ENCODE measurements around the gene GARNL3. TPM values are rescaled to one million over a fixed set of nuclear protein-coding genes. Genes with fewer than 3 reads are reported as not detected.

Gene GARNL3
- total RNA-seq, 1 donor from 2014 or later = 5.4 TPM

DNA sequence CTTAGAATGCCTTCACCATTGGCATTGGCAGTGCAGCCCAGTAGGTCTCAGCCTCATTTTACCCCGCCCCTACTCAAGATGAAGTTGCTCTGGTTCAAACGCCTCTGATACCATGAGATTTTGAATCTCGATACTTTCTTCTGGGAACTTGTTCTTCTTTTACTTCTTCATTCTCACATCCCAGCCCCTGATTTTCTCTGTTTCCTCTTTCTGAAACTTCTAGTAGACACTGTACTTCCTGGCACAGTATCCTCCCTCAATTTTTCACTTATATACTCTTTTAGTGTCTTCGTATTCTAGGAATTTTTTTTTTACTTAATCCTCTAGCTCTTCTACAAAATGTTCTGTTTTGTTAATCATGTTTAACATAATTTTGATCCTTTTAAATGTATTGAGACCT lies 146.5 kb downstream of the GARNL3 start:
- H2AFZ ChIP-seq (ENCODE audit: low read depth, low read length) = no peak overlapping the region
- H4K20me1 ChIP-seq (ENCODE audit: insufficient read depth, low read length) = no peaks in the 10 kb centered on the region
- no peaks in the 10 kb centered on the region for H3K79me2 ChIP-seq (ENCODE audit: insufficient read depth, low read length)
- no peaks in the 10 kb centered on the region for H3K27me3 ChIP-seq (ENCODE audit: insufficient read depth, low read length)
- no peak overlapping the region for H3K4me3 ChIP-seq (ENCODE audit: insufficient read depth, low read depth, low read length)
- Mint-ChIP-seq H3K4me3 (ENCODE audit: unreplicated experiment) (no peak overlapping the region), H3K27ac (ENCODE audit: unreplicated experiment) (no peak overlapping the region), H3K9me3 (ENCODE audit: unreplicated experiment) (no peaks in the 10 kb centered on the region), H3K27me3 (ENCODE audit: low read depth, unreplicated experiment) (no peaks in the 10 kb centered on the region), H3K36me3 (ENCODE audit: low read depth, unreplicated experiment) (peaks cover 1% of the 10 kb centered on the region), H3K4me1 (ENCODE audit: low read depth, unreplicated experiment) (peaks cover 1% of the 10 kb centered on the region)
- no peak overlapping the region for H3K4me2 ChIP-seq (ENCODE audit: low read length)
- H3K4me1 ChIP-seq (ENCODE audit: insufficient read depth, low read length) = no peaks in the 10 kb centered on the region
- H3K36me3 ChIP-seq (ENCODE audit: insufficient read depth, low read length) = no peaks in the 10 kb centered on the region
- TF ChIP-seq, protein P1, sequence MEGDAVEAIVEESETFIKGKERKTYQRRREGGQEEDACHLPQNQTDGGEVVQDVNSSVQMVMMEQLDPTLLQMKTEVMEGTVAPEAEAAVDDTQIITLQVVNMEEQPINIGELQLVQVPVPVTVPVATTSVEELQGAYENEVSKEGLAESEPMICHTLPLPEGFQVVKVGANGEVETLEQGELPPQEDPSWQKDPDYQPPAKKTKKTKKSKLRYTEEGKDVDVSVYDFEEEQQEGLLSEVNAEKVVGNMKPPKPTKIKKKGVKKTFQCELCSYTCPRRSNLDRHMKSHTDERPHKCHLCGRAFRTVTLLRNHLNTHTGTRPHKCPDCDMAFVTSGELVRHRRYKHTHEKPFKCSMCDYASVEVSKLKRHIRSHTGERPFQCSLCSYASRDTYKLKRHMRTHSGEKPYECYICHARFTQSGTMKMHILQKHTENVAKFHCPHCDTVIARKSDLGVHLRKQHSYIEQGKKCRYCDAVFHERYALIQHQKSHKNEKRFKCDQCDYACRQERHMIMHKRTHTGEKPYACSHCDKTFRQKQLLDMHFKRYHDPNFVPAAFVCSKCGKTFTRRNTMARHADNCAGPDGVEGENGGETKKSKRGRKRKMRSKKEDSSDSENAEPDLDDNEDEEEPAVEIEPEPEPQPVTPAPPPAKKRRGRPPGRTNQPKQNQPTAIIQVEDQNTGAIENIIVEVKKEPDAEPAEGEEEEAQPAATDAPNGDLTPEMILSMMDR (IDR thresholded peaks at IDR 0.05; ENCODE audit: insufficient read depth, low read depth, low read length) = no peak
- TF ChIP-seq EZH2 (IDR thresholded peaks at IDR 0.05; ENCODE audit: insufficient read depth, low read length) = no peak
- DNase-seq (ENCODE audit: low read depth) (no peak), FAIRE-seq (no peak)
- no peak overlapping the region for H3K9ac ChIP-seq (ENCODE audit: low read length)
- no peaks in the 10 kb centered on the region for H3K9me3 ChIP-seq (ENCODE audit: insufficient read depth, low read depth, low read length)
- no peak overlapping the region for H3K27ac ChIP-seq (ENCODE audit: low read depth, low read length)

DNA sequence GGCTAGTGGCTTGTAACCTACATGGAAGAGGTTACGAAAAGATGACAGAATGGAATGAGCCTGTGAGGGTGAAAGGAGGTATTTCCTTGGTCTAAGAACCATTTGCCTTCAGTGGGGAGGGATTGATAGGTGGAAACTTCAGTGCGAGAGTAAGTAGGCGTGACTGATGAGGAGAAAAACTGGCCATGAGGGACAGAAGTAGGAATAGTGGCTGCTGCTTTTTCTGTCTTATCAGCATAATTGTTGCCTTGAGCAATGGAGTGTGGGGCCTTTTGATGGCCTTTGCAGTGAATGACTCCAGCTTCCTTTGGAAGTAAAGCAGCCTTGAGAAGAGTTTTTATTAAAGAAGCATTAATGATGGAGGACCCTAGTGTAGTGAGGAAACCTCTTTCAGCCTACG lies 150.6 kb downstream of the GARNL3 start:
- no peak for DNase-seq (ENCODE audit: low read depth)
- Histone ChIP-seq H3K4me3 (ENCODE audit: insufficient read depth, low read depth, low read length) (no peak overlapping the region), H3K36me3 (ENCODE audit: insufficient read depth, low read length) (no peaks in the 10 kb centered on the region), H3K9me3 (ENCODE audit: insufficient read depth, low read depth, low read length) (peaks cover 3% of the 10 kb centered on the region), H3K4me1 (ENCODE audit: insufficient read depth, low read length) (peaks cover 4% of the 10 kb centered on the region), H3K4me2 (ENCODE audit: low read length) (no peak overlapping the region), H2AFZ (ENCODE audit: low read depth, low read length) (no peak overlapping the region), H4K20me1 (ENCODE audit: insufficient read depth, low read length) (no peaks in the 10 kb centered on the region), H3K27me3 (ENCODE audit: insufficient read depth, low read length) (no peaks in the 10 kb centered on the region), H3K27ac (ENCODE audit: low read depth, low read length) (no peak overlapping the region), H3K79me2 (ENCODE audit: insufficient read depth, low read length) (no peaks in the 10 kb centered on the region), H3K9ac (ENCODE audit: low read length) (no peak overlapping the region)
- no peak for TF ChIP-seq EZH2 (IDR thresholded peaks at IDR 0.05; ENCODE audit: insufficient read depth, low read length)
- TF ChIP-seq, protein P1 (IDR thresholded peaks at IDR 0.05; ENCODE audit: insufficient read depth, low read depth, low read length) = no peak
- Mint-ChIP-seq H3K27me3 (ENCODE audit: low read depth, unreplicated experiment) (no peaks in the 10 kb centered on the region), H3K27ac (ENCODE audit: unreplicated experiment) (no peak overlapping the region), H3K9me3 (ENCODE audit: unreplicated experiment) (no peaks in the 10 kb centered on the region), H3K4me1 (ENCODE audit: low read depth, unreplicated experiment) (peaks cover 1% of the 10 kb centered on the region), H3K4me3 (ENCODE audit: unreplicated experiment) (no peak overlapping the region), H3K36me3 (ENCODE audit: low read depth, unreplicated experiment) (peaks cover 4% of the 10 kb centered on the region)
- no peak for FAIRE-seq

DNA sequence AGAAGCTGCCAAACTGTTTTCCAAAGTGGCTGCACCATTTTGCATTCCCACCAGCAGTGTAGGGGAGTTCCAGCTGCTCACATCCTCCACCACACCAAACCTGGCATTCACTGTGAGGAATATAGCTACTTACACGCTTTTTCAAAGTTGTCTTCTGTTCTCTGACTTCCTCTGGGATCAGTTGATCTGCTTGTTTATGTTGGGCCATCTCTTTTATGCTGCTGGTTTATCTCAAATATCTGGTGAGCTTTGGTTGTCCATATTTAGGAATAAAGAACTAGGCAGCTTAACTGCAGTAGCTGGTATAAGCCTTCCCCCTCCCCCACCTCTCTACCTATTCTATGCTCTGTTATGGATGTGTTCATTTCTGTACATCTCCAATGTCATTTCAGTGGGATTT lies 151.1 kb downstream of the GARNL3 start:
- Histone ChIP-seq H3K9ac (ENCODE audit: low read length) (no peak overlapping the region), H2AFZ (ENCODE audit: low read depth, low read length) (no peak overlapping the region), H3K79me2 (ENCODE audit: insufficient read depth, low read length) (no peaks in the 10 kb centered on the region), H4K20me1 (ENCODE audit: insufficient read depth, low read length) (no peaks in the 10 kb centered on the region), H3K36me3 (ENCODE audit: insufficient read depth, low read length) (no peaks in the 10 kb centered on the region), H3K4me1 (ENCODE audit: insufficient read depth, low read length) (peaks cover 4% of the 10 kb centered on the region), H3K4me2 (ENCODE audit: low read length) (no peak overlapping the region), H3K4me3 (ENCODE audit: insufficient read depth, low read depth, low read length) (no peak overlapping the region), H3K27me3 (ENCODE audit: insufficient read depth, low read length) (no peaks in the 10 kb centered on the region), H3K9me3 (ENCODE audit: insufficient read depth, low read depth, low read length) (peaks cover 3% of the 10 kb centered on the region), H3K27ac (ENCODE audit: low read depth, low read length) (no peak overlapping the region)
- FAIRE-seq = no peak
- Mint-ChIP-seq H3K4me3 (ENCODE audit: unreplicated experiment) (no peak overlapping the region), H3K27ac (ENCODE audit: unreplicated experiment) (no peak overlapping the region), H3K27me3 (ENCODE audit: low read depth, unreplicated experiment) (no peaks in the 10 kb centered on the region), H3K4me1 (ENCODE audit: low read depth, unreplicated experiment) (peaks cover 1% of the 10 kb centered on the region), H3K36me3 (ENCODE audit: low read depth, unreplicated experiment) (peaks cover 4% of the 10 kb centered on the region), H3K9me3 (ENCODE audit: unreplicated experiment) (no peaks in the 10 kb centered on the region)
- TF ChIP-seq EZH2 (IDR thresholded peaks at IDR 0.05; ENCODE audit: insufficient read depth, low read length) = no peak
- TF ChIP-seq, protein P1 (IDR thresholded peaks at IDR 0.05; ENCODE audit: insufficient read depth, low read depth, low read length) = no peak
- DNase-seq (ENCODE audit: low read depth) = no peak

Measured in astrocyte (in vitro differentiated cells and primary cell).